Colonic mucosa (tissue), 4 donors: Measurements from ENCODE around the gene CHRNB1. TPM values are rescaled to one million over a fixed set of nuclear protein-coding genes. Genes with fewer than 3 reads are reported as not detected.

Experiments used
- DNase-seq: peaks from one replicate; pipeline ENCODE4 v3.0.0-alpha.2; 2020
- H3K27ac ChIP-seq: fragments of 200-600 bp; one replicate; pipeline ENCODE4 v1.8.0; 2021
- H3K27me3 ChIP-seq: fragments of 200-600 bp; one replicate; pipeline ENCODE4 v1.8.0; 2021
- H3K36me3 ChIP-seq: fragments of 200-600 bp; one replicate; pipeline ENCODE4 v1.8.0; 2021
- H3K4me1 ChIP-seq: fragments of 200-600 bp; one replicate; pipeline ENCODE4 v1.8.0; 2021; ENCODE audit warnings: mild to moderate bottlenecking
- H3K4me3 ChIP-seq: fragments of 200-600 bp; one replicate; pipeline ENCODE4 v1.8.0; 2021
- H3K9ac ChIP-seq, 2 donors: one replicate each; pipeline ENCODE4 v1.7.0; 2013; ENCODE audit warnings: control low read depth in 2 of 2, low read depth in 2 of 2, low read length in 2 of 2
- H3K9me3 ChIP-seq: fragments of 200-600 bp; one replicate; pipeline ENCODE4 v1.8.0; 2021
- CTCF ChIP-seq: fragments of 200-600 bp; IDR thresholded peaks from one replicate; pipeline ENCODE4 v1.8.0; 2022; ENCODE audit warnings: antibody characterized with exemption, mild to moderate bottlenecking
- intact Hi-C: fragments of 100-400 bp; cut with DNase I; formaldehyde crosslinking; loops from one replicate; pipeline ENCODE4 v1.14.1; 2022
- total RNA-seq, 2 donors: library from RNA; stranded (reverse); fragmentation: NEBNext Ultra II Directional in 1 of 2; extraction: Animal tissue kit (Norgen Biotek cat#: 25700) in 1 of 2; gene quantifications; one replicate each; pipeline ENCODE4 v1.2.1, GENCODE V29; 2021
- donor health status: healthy.
- donor health status: DM: no; HTN: no; CAD: no.
- donor health status: DM: no; HTN: no; CAD: no.

Gene CHRNB1
- total RNA-seq, 2 donors from 2014 or later: 4.3 to 6.1 TPM

GRCh38 chr17:7411427-7411750 is 33.5 kb upstream of the CHRNB1 start:
- no peak for DNase-seq
- H3K9ac ChIP-seq: no peak overlapping the region
- H3K9me3 ChIP-seq: no peaks in the 10 kb centered on the region
- no peak for TF ChIP-seq CTCF
- no peak overlapping the region for H3K4me3 ChIP-seq
- H3K27me3 ChIP-seq: no peaks in the 10 kb centered on the region
- no peak overlapping the region for H3K27ac ChIP-seq
- no peaks in the 10 kb centered on the region for H3K4me1 ChIP-seq
- no peaks in the 10 kb centered on the region for H3K36me3 ChIP-seq
- intact Hi-C loops: no loop called here

GRCh38 chr17:7413346-7413985 is 31.4 kb upstream of the CHRNB1 start:
- H3K36me3 ChIP-seq: no peaks in the 10 kb centered on the region
- no peak overlapping the region for H3K4me3 ChIP-seq
- no peaks in the 10 kb centered on the region for H3K27me3 ChIP-seq
- no peaks in the 10 kb centered on the region for H3K9me3 ChIP-seq
- H3K4me1 ChIP-seq: no peaks in the 10 kb centered on the region
- DNase-seq: no peak
- intact Hi-C loops: no loop called here
- TF ChIP-seq CTCF: no peak
- H3K9ac ChIP-seq: no peak overlapping the region
- no peak overlapping the region for H3K27ac ChIP-seq

- H3K27ac ChIP-seq: no peak overlapping the region
- no peaks in the 10 kb centered on the region for H3K36me3 ChIP-seq
- TF ChIP-seq CTCF: no peak
- H3K27me3 ChIP-seq: no peaks in the 10 kb centered on the region
- no peaks in the 10 kb centered on the region for H3K9me3 ChIP-seq
- H3K4me3 ChIP-seq: no peak overlapping the region
- H3K9ac ChIP-seq: no peak overlapping the region
- no peak for DNase-seq
- H3K4me1 ChIP-seq: no peaks in the 10 kb centered on the region
- intact Hi-C loops: no loop called here
These were observed 30.0 kb upstream of the CHRNB1 start for GRCh38 chr17:7414837-7415236.

- Histone ChIP-seq H3K36me3 (no peaks in the 10 kb centered on the region), H3K27ac (no peak overlapping the region), H3K4me3 (no peak overlapping the region), H3K4me1 (no peaks in the 10 kb centered on the region), H3K27me3 (no peaks in the 10 kb centered on the region), H3K9me3 (no peaks in the 10 kb centered on the region), H3K9ac (no peak overlapping the region)
- DNase-seq: no peak
- TF ChIP-seq CTCF: no peak
- intact Hi-C loops: no loop called here
These were observed 29.1 kb upstream of the CHRNB1 start for GRCh38 chr17:7415784-7416183.

- intact Hi-C loops: no loop called here
- Histone ChIP-seq H3K4me3 (no peak overlapping the region), H3K36me3 (no peaks in the 10 kb centered on the region), H3K27ac (no peak overlapping the region), H3K27me3 (no peaks in the 10 kb centered on the region), H3K4me1 (no peaks in the 10 kb centered on the region), H3K9me3 (no peaks in the 10 kb centered on the region), H3K9ac (no peak overlapping the region)
- TF ChIP-seq CTCF: no peak
- no peak for DNase-seq
These were observed 28.5 kb upstream of the CHRNB1 start for GRCh38 chr17:7416323-7416722.
